GM12892 (cell line): Measurements from ENCODE around the gene PSMC4.

Experiments
- POLR2A ChIP-seq: IDR thresholded peaks from 2 replicates; pipeline ENCODE4 v1.6.1; 2011; ENCODE audit warnings: low read depth, low read length, control low read depth
- TAF1 ChIP-seq: IDR thresholded peaks from 2 replicates; pipeline ENCODE4 v1.6.1; 2011; ENCODE audit warnings: low read depth, mild to moderate bottlenecking, control low read depth, low read length, borderline replicate concordance

DNA sequence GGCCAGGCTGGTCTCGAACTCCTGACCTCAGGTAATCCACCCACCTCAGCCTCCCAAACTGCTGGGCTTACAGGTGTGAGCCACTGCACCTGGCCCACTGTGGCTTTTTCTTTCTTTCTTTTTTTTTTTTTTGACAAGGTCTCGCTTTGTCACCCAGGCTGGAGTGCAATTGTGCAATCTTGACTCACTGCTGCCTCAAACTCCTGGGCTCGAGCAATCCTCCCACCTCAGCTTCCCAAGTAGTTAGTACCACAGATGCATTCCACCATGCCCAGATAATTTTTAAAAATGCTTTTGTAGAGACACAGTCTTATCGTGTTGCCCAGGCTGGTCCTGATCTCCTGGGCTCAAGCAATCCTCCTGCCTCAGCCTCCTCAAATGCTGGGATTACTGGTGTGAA, 24.4 kb upstream of the PSMC4 start:
- TF ChIP-seq TAF1 (no peak), POLR2A (no peak)
